Left ventricle myocardium inferior (tissue), 1 donor: ENCODE data around the gene ARPC4. TPM values are rescaled to one million over a fixed set of nuclear protein-coding genes. Genes with fewer than 3 reads are reported as not detected.

ENCODE experiments used
- DNase-seq: peaks from one replicate; pipeline ENCODE4 v3.0.0-alpha.2; 2020
- H3K27ac ChIP-seq: fragments of 200-600 bp; replicated peaks from 2 replicates; pipeline ENCODE4 v1.8.0; 2021
- H3K27me3 ChIP-seq: fragments of 200-600 bp; 2 replicates; pipeline ENCODE4 v1.8.0; 2021; ENCODE audit warnings: low read depth
- H3K36me3 ChIP-seq: fragments of 200-600 bp; 2 replicates; pipeline ENCODE4 v1.8.0; 2021
- H3K4me1 ChIP-seq: fragments of 200-600 bp; 2 replicates; pipeline ENCODE4 v1.8.0; 2021
- H3K4me3 ChIP-seq: fragments of 200-600 bp; 2 replicates; pipeline ENCODE4 v1.8.0; 2021; ENCODE audit warnings: mild to moderate bottlenecking, moderate library complexity
- H3K9me3 ChIP-seq: fragments of 200-600 bp; replicated peaks from 2 replicates; pipeline ENCODE4 v1.8.0; 2021
- intact Hi-C: fragments of 100-400 bp; cut with micrococcal nuclease; formaldehyde crosslinking; loops from one replicate; pipeline ENCODE4 v1.11.0; 2022
- total RNA-seq: library from RNA; stranded (reverse); fragmentation: NEBNext Ultra II Directional; extraction: Animal tissue kit (Norgen Biotek cat#: 25700); gene quantifications from one replicate; pipeline ENCODE4 v1.2.1, GENCODE V29; 2021
- TF ChIP-seq, protein P1 (sequence below): fragments of 200-600 bp; IDR thresholded peaks from 2 replicates; pipeline ENCODE4 v1.8.0; 2021; ENCODE audit warnings: antibody characterized with exemption, mild to moderate bottlenecking, borderline replicate concordance
- donor health status: DM: no; HTN: yes; CAD: no; lungs with severe emphysema.

The ARPC4 gene
- total RNA-seq, 1 donor from 2014 or later: 52.9 TPM

- intact Hi-C loops: no loop called here
- Histone ChIP-seq H3K36me3 (peaks cover 74% of the 10 kb centered on the region), H3K4me3 (no peak overlapping the region), H3K9me3 (no peaks in the 10 kb centered on the region), H3K27ac (no peak overlapping the region), H3K27me3 (no peaks in the 10 kb centered on the region), H3K4me1 (peaks cover 10% of the 10 kb centered on the region)
- no peak for DNase-seq
- TF ChIP-seq, protein P1, sequence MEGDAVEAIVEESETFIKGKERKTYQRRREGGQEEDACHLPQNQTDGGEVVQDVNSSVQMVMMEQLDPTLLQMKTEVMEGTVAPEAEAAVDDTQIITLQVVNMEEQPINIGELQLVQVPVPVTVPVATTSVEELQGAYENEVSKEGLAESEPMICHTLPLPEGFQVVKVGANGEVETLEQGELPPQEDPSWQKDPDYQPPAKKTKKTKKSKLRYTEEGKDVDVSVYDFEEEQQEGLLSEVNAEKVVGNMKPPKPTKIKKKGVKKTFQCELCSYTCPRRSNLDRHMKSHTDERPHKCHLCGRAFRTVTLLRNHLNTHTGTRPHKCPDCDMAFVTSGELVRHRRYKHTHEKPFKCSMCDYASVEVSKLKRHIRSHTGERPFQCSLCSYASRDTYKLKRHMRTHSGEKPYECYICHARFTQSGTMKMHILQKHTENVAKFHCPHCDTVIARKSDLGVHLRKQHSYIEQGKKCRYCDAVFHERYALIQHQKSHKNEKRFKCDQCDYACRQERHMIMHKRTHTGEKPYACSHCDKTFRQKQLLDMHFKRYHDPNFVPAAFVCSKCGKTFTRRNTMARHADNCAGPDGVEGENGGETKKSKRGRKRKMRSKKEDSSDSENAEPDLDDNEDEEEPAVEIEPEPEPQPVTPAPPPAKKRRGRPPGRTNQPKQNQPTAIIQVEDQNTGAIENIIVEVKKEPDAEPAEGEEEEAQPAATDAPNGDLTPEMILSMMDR: no peak
These were observed 10.8 kb upstream of the ARPC4 start for GRCh38 chr3:9781978-9782603.

- peaks cover 81% of the 10 kb centered on the region for H3K36me3 ChIP-seq
- intact Hi-C loops: no loop called here
- no peaks in the 10 kb centered on the region for H3K27me3 ChIP-seq
- TF ChIP-seq, protein P1: peak; percentile 21
- no peak overlapping the region for H3K4me3 ChIP-seq
- no peaks in the 10 kb centered on the region for H3K9me3 ChIP-seq
- no peak for DNase-seq
- peaks cover 8% of the 10 kb centered on the region for H3K4me1 ChIP-seq
- H3K27ac ChIP-seq: no peak overlapping the region
These were observed 10.1 kb upstream of the ARPC4 start for GRCh38 chr3:9782770-9783169.

DNA sequence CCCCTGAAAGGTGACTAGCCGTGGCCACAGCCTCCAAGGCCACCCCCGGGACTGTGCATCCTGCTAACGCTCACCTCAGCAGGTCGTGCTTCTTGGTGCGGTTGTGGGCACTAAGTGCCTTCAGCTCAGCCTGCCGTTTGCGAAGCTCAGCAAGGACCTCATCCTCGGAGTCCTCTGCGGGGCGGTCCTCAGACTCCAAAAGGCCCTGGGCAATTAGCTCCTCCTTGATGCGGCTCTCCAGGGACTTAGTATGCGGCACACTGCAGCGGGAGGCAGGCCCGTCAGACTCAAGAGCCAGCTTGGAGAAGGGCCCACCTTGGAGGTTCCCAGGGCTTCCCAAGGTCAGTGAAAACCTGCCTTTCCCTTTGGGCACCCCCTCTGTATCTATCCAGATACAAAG, 8.9 kb upstream of the ARPC4 start:
- no peak for DNase-seq
- Histone ChIP-seq H3K27ac (no peak overlapping the region), H3K36me3 (peaks cover 89% of the 10 kb centered on the region), H3K4me3 (no peak overlapping the region), H3K9me3 (no peaks in the 10 kb centered on the region), H3K27me3 (no peaks in the 10 kb centered on the region), H3K4me1 (peaks cover 1% of the 10 kb centered on the region)
- TF ChIP-seq, protein P1: no peak
- intact Hi-C loops: no loop called here

- Histone ChIP-seq H3K27me3 (no peaks in the 10 kb centered on the region), H3K4me1 (no peaks in the 10 kb centered on the region), H3K27ac (no peak overlapping the region), H3K36me3 (peaks cover 94% of the 10 kb centered on the region), H3K4me3 (no peak overlapping the region), H3K9me3 (no peaks in the 10 kb centered on the region)
- intact Hi-C loops: no loop called here
- no peak for DNase-seq
- TF ChIP-seq, protein P1: no peak
These were observed 7.9 kb upstream of the ARPC4 start for GRCh38 chr3:9784965-9785364.

DNA sequence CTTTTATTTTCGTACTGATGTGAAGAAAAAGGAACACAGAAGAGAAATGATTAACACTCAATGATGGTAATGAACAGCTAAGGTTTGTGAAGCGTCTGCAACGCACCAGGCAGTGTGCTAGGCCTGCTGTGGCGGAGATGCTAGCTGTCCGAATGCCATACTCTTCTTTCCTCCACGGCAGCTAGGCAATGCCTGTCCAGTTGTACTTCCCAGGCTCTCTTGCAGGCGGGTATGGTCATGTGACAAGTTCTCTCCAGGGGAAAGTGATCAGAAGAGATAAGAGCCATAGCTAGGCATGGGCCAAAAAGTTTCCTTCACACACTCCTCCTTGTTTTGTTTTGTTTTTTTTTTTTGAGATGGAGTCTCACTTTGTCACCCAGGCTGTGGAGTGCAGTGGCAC, 7.3 kb upstream of the ARPC4 start:
- TF ChIP-seq, protein P1: no peak
- no peaks in the 10 kb centered on the region for H3K9me3 ChIP-seq
- H3K4me3 ChIP-seq: no peak overlapping the region
- no peak overlapping the region for H3K27ac ChIP-seq
- H3K36me3 ChIP-seq: peaks cover 94% of the 10 kb centered on the region
- intact Hi-C loops: no loop called here
- H3K4me1 ChIP-seq: peaks cover 3% of the 10 kb centered on the region
- no peaks in the 10 kb centered on the region for H3K27me3 ChIP-seq
- no peak for DNase-seq
